WI38 (cell line): ENCODE measurements around the gene XPO4.

Source experiments
- H3K4me3 ChIP-seq: 2 replicates; pipeline ENCODE4 v1.5.1; 2011; ENCODE audit warnings: low read depth, mild to moderate bottlenecking, control low read depth, low read length
- CTCF ChIP-seq: IDR thresholded peaks from 2 replicates; pipeline ENCODE4 v1.5.1; 2012; ENCODE audit warnings: low read depth, mild to moderate bottlenecking, control low read depth, low read length

The XPO4 gene

GRCh38 chr13:20856650-20857049 lies 45.9 kb downstream of the XPO4 start:
- H3K4me3 ChIP-seq: no peak overlapping the region
- no peak for TF ChIP-seq CTCF

GRCh38 chr13:20851844-20852402 lies 50.6 kb downstream of the XPO4 start:
- TF ChIP-seq CTCF: no peak
- H3K4me3 ChIP-seq: no peak overlapping the region

- no peak overlapping the region for H3K4me3 ChIP-seq
- TF ChIP-seq CTCF: no peak
Measured at GRCh38 chr13:20848944-20849343, 53.6 kb downstream of the XPO4 start.

DNA sequence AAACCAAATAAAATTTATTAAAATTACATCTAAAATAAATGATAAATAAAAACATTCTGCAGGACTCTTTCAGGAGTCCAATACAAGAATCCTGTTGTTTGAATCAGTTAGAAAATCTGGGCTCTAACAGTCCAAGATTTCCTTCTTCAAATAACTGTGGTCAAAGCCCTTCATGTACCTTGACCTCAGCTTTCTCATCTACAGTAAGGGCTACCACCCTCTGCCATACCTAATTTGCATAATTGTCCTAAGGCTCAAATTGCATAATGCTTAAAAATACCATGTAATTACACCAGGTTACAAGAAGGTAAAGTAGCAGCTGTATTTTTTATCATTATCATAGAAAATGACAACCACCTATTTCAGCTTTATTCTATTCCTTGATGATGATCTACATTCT lies 54.3 kb downstream of the XPO4 start:
- TF ChIP-seq CTCF: no peak
- no peak overlapping the region for H3K4me3 ChIP-seq

DNA sequence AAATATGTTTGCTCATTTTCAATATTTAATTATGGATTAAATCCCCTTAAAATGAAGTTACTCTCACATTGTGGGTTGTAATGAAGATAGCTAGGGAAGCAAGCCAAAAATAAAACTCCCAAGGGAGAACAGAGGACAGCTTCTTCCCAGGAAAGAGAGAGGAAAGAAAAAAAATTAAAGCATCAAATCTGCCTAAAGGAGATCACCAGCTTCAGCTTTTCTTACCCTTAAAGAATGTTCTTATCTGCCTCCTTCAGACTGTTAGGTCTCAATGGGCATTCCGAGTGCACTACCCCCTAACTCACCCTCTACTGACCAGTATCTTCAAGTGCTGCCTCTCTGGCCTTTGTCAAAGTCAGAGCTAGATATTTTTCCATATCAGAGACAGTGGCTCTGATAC lies 55.2 kb downstream of the XPO4 start:
- TF ChIP-seq CTCF: no peak
- no peak overlapping the region for H3K4me3 ChIP-seq

DNA sequence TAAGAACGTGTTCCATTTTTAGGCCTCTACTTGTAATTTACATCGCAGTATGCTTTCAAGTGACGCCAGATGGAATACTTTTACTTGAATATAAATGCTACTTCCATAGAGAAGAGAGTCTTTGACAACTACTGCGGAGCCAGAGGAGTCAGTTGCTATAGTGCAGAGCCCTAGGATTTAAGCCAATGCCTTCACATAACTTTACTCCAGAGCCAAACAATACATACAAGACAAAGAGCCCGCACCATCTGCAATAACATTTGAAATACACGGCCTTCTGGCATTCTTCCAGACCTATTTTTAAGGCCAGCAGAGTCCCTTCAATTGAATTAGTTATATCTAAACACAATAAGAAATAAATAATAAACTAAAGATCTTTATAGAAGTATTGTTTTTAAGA lies 59.4 kb downstream of the XPO4 start:
- TF ChIP-seq CTCF: no peak
- H3K4me3 ChIP-seq: no peak overlapping the region

- no peak overlapping the region for H3K4me3 ChIP-seq
- no peak for TF ChIP-seq CTCF
Measured at GRCh38 chr13:20840568-20840967, 62.0 kb downstream of the XPO4 start.
